Stimulated activated naive B cell treated with anti-CD40 and anti-IgM and Interleukin-4, amounts not matched to agents 10 μg/mL and 1 μg/mL and 100 μg/mL, for 72 hours (primary cell): ENCODE measurements around the gene GMNN.
A peak's percentile ranks its signal among the peaks of the same experiment; 100 is the strongest.

Experiments
- ATAC-seq, 2 donors: fragments of 150-1000 bp; cut with Tn5 transposase; replicated peaks; 2 replicates each; pipeline ENCODE4 v1.10.0; 2021; ENCODE audit warnings: moderate library complexity in 1 of 2
- DNase-seq: peaks from one replicate; pipeline ENCODE4 v3.0.0; 2021
- H3K27ac Mint-ChIP-seq: one replicate; pipeline ENCODE4 v1.8.0; 2022; ENCODE audit warnings: mild to moderate bottlenecking, mixed read lengths
- H3K27me3 Mint-ChIP-seq, 2 donors: one replicate each; pipeline ENCODE4 v1.8.0; 2022; ENCODE audit warnings: mixed read lengths in 2 of 2
- H3K36me3 Mint-ChIP-seq, 2 donors: one replicate each; pipeline ENCODE4 v1.8.0; 2022; ENCODE audit warnings: mixed read lengths in 2 of 2, mild to moderate bottlenecking in 1 of 2
- H3K4me1 Mint-ChIP-seq, 2 donors: one replicate each; pipeline ENCODE4 v1.8.0; 2022; ENCODE audit warnings: mixed read lengths in 2 of 2, mild to moderate bottlenecking in 1 of 2
- H3K4me3 Mint-ChIP-seq, 2 donors: one replicate each; pipeline ENCODE4 v1.8.0; 2022; ENCODE audit warnings: mild to moderate bottlenecking in 2 of 2, mixed read lengths in 2 of 2, moderate library complexity in 1 of 2
- H3K9me3 Mint-ChIP-seq, 2 donors: one replicate each; pipeline ENCODE4 v1.8.0; 2022; ENCODE audit warnings: mixed read lengths in 2 of 2, mild to moderate bottlenecking in 1 of 2

Gene GMNN

GRCh38 chr6:24833711-24834386 lies 59.1 kb downstream of the GMNN start:
- H3K9me3 Mint-ChIP-seq, result no peaks in the 10 kb centered on the region
- peaks cover 1 to 3% of the 10 kb centered on the region in 2 donors for H3K4me1 Mint-ChIP-seq
- ATAC-seq (no peak), DNase-seq (no peak)
- H3K27ac Mint-ChIP-seq, result peak overlapping the region; percentile 93
- H3K27me3 Mint-ChIP-seq, result no peaks in the 10 kb centered on the region
- peaks cover 16 to 35% of the 10 kb centered on the region in 2 donors for H3K36me3 Mint-ChIP-seq
- no peak overlapping the region for H3K4me3 Mint-ChIP-seq
